Ascending aorta (tissue), 2 donors: ENCODE results near the gene KRT75. TPM values are rescaled to one million over a fixed set of nuclear protein-coding genes. Genes with fewer than 3 reads are reported as not detected.

ENCODE experiments used
- DNase-seq, 2 donors: peaks; one replicate each; pipeline ENCODE4 v3.0.0-alpha.2; 2019; ENCODE audit warnings: low spot score in 2 of 2
- H3K27ac ChIP-seq, 2 donors: fragments of 200-600 bp; sonication (generic); one replicate each; pipeline ENCODE4 v1.5.1; 2016 to 2017; ENCODE audit warnings: mild to moderate bottlenecking in 1 of 2
- H3K27me3 ChIP-seq: fragments of 200-600 bp; sonication (generic); one replicate; pipeline ENCODE4 v1.5.1; 2017
- H3K36me3 ChIP-seq, 2 donors: fragments of 200-600 bp; sonication (generic); one replicate each; pipeline ENCODE4 v1.5.1; 2016
- H3K4me1 ChIP-seq, 2 donors: fragments of 200-600 bp; sonication (generic); one replicate each; pipeline ENCODE4 v1.5.1; 2016 to 2017; ENCODE audit warnings: mild to moderate bottlenecking in 1 of 2
- H3K4me3 ChIP-seq, 2 donors: fragments of 200-600 bp; sonication (generic); one replicate each; pipeline ENCODE4 v1.5.1; 2016 to 2017; ENCODE audit warnings: mild to moderate bottlenecking in 1 of 2
- H3K9me3 ChIP-seq, 2 donors: fragments of 200-600 bp; sonication (generic); one replicate each; pipeline ENCODE4 v1.5.1; 2016
- intact Hi-C: fragments of 100-400 bp; cut with DNase I; formaldehyde crosslinking; loops from one replicate; pipeline ENCODE4 v1.15.1; 2023
- total RNA-seq: library from RNA; depleted of rRNA; stranded (reverse); fragments of >200 nt; gene quantifications from one replicate; pipeline ENCODE4 v1.1.0, GENCODE V29; 2016
- TF ChIP-seq, protein P1 (sequence below), 3 experiments: fragments of 200-600 bp in 2 of 3; fragments of 450-650 bp in 1 of 3; sonication (generic) in 2 of 3; IDR thresholded peaks; one replicate each; pipeline ENCODE4 v1.5.1; 2016 to 2019; ENCODE audit warnings: antibody characterized with exemption in 3 of 3, mild to moderate bottlenecking in 1 of 3, moderate library complexity in 1 of 3

Gene KRT75
- total RNA-seq, 1 donor from 2014 or later, result not detected

DNA sequence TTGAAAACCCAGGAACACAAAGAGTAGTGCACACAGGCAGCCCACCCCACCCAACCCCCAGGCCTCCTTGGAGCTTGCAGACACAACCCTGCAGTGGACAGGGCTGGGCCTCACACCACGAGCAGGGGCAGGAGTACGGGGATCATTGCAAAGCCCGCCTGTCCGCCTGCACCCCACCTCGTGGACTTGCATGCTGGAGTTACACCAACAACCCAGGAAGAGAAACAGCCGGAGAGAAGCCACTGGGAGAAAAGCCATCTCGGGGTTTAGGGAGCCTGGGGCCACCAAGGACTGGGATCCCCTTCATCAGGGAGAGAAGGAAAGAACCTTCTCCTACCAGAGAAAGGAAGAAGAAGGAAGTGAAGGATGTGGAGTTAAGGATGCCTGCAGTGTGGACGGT lies 56.9 kb downstream of the KRT75 start:
- Histone ChIP-seq H3K9me3 (no peaks in the 10 kb centered on the region), H3K4me3 (no peak overlapping the region), H3K4me1 (no peaks in the 10 kb centered on the region), H3K27me3 (no peaks in the 10 kb centered on the region), H3K36me3 (no peaks in the 10 kb centered on the region), H3K27ac (no peak overlapping the region)
- TF ChIP-seq, protein P1, sequence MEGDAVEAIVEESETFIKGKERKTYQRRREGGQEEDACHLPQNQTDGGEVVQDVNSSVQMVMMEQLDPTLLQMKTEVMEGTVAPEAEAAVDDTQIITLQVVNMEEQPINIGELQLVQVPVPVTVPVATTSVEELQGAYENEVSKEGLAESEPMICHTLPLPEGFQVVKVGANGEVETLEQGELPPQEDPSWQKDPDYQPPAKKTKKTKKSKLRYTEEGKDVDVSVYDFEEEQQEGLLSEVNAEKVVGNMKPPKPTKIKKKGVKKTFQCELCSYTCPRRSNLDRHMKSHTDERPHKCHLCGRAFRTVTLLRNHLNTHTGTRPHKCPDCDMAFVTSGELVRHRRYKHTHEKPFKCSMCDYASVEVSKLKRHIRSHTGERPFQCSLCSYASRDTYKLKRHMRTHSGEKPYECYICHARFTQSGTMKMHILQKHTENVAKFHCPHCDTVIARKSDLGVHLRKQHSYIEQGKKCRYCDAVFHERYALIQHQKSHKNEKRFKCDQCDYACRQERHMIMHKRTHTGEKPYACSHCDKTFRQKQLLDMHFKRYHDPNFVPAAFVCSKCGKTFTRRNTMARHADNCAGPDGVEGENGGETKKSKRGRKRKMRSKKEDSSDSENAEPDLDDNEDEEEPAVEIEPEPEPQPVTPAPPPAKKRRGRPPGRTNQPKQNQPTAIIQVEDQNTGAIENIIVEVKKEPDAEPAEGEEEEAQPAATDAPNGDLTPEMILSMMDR (IDR thresholded peaks at IDR 0.05), result no peak
- intact Hi-C loops, result loop anchor here (10.0 kb wide), 1 partner anchor 598 kb away; no protein-coding TSS in a partner anchor
- DNase-seq, result no peak

Other genes with a start within 250 kb of the KRT75 start
- not detected for gene KRT80, start 242.4 kb downstream of the KRT75 start, total RNA-seq
- gene KRT7, start 201.1 kb downstream of the KRT75 start, total RNA-seq, result 153 TPM
- gene KRT86, start 159.7 kb downstream of the KRT75 start, total RNA-seq, result 0.96 TPM
- not detected for gene KRT81, start 142.8 kb downstream of the KRT75 start, total RNA-seq
- not detected for gene KRT83, start 113.0 kb downstream of the KRT75 start, total RNA-seq
- not detected for gene KRT85, start 66.9 kb downstream of the KRT75 start, total RNA-seq
- gene KRT84, start 48.7 kb downstream of the KRT75 start, total RNA-seq, result not detected
- not detected for gene KRT82, start 28.0 kb downstream of the KRT75 start, total RNA-seq
- 0.32 TPM for gene KRT6B, start 17.8 kb upstream of the KRT75 start, total RNA-seq
- not detected for gene KRT6C, start 39.4 kb upstream of the KRT75 start, total RNA-seq
- 3.4 TPM for gene KRT6A, start 58.9 kb upstream of the KRT75 start, total RNA-seq
- 1.6 TPM for gene KRT5, start 86.0 kb upstream of the KRT75 start, total RNA-seq
- not detected for gene KRT71, start 118.8 kb upstream of the KRT75 start, total RNA-seq
- gene KRT74, start 139.5 kb upstream of the KRT75 start, total RNA-seq, result not detected
- not detected for gene KRT72, start 167.1 kb upstream of the KRT75 start, total RNA-seq
- not detected for gene KRT73, start 184.2 kb upstream of the KRT75 start, total RNA-seq
- not detected for gene KRT2, start 217.8 kb upstream of the KRT75 start, total RNA-seq
- gene KRT1, start 246.0 kb upstream of the KRT75 start, total RNA-seq, result not detected